ENCODE data around the gene EPB41L4A. TPM values are rescaled to one million over a fixed set of nuclear protein-coding genes. Genes with fewer than 3 reads are reported as not detected.

The EPB41L4A gene
- polyA plus RNA-seq, 3 donors from 2014 or later: 2.4 to 11.7 (median 6.0) TPM

DNA sequence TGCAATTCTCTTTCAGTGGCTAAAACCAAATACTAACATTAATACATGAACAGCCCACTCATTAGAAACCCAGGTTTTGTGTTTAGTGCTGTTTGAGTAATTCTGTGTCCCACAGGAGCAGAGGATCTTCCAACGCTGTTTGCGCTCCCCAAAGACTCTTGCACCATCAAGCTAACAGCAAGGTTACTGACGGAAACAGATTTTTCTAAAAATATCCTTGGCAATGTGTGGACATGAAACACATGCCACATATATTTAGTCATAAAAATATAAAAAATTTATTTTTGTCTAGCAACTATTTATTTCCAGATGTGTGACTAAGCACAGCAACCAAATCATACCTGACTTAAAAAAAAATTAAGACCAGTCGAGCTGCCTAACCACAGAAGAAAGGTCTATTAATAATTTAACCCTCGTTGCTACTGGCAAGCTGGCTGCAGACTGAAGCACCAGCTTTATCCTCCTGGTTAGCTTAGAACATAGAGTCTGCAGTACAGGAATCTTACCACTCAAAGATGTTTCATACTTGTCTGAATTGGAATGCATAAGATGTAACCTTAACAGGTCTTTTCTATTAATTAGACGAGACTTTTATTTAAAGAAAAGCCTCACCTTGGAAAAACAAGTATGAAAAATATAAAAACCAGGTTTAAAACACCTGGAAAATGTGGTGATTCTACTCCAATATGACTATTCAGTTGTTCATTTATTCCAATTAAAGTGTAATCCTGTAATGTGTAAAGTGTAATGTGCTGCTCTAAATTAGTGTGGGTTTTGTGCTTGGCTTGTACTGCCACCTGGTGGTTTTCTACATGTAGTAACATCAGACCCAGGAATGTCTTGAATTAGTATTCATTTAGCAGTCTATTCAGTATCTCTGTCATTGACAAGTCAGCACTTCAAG lies 272.5 kb downstream of the EPB41L4A start:
- H3K27ac Mint-ChIP-seq: no peak overlapping the region
- no peaks in the 10 kb centered on the region for H3K4me1 Mint-ChIP-seq
- DNase-seq: peak; percentile 50 to 68 (median 60)
- no peak overlapping the region for H3K4me3 Mint-ChIP-seq
- no peaks in the 10 kb centered on the region for H3K36me3 Mint-ChIP-seq
- peaks cover 2 to 8% (median 8%) of the 10 kb centered on the region in 3 donors for H3K27me3 Mint-ChIP-seq (ENCODE audit: low read depth in 3 of 3)
- no peaks in the 10 kb centered on the region for H3K9me3 Mint-ChIP-seq

DNA sequence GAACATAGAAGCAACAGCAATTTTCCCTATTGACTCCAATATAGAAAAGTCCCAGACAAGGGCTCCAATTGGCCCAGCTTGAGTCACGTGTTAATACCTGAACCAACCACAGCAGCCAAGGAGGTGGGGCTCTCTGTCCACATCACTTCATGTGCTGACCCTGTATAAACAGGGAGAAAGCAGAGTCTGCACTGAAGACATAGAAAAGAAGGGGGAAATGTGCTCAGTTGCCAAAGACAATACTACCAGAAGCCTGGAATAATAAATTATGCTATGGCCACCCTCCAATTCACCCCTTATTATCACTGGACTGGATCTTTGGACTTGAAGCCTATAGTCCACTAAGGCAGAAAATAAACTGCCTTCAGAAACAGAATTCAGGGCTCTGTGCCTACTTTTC lies 275.4 kb downstream of the EPB41L4A start:
- H3K27me3 Mint-ChIP-seq (ENCODE audit: low read depth in 3 of 3): peaks cover 0 to 7% (median 3%) of the 10 kb centered on the region in 3 donors

DNA sequence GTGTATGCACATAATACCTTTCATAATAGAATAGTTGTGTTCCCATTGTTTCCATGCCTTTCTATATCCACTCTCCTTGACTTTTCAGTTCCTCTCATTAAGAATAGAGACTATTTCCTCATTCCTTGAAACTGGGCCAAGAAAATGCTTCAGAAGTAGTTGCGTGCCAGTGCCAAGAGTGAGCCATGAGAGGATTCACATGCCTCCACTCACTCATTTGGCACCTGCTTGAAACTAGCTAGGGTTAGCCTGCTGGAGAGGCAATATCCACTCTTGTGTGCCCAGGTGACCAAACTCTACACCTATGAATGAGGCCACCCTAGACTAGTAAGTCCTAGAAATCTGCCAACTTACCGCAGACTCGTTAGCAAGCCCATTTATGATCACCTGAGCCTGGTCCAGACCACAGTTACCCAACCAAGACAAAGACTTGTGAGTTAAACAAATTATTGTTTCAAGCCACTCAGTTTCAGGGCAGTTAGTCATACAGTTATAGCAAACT lies 276.3 kb downstream of the EPB41L4A start:
- Mint-ChIP-seq H3K27me3 (ENCODE audit: low read depth in 3 of 3) (peaks cover 0 to 7% (median 3%) of the 10 kb centered on the region in 3 donors), H3K36me3 (no peaks in the 10 kb centered on the region), H3K9me3 (no peaks in the 10 kb centered on the region), H3K27ac (no peak overlapping the region), H3K4me3 (no peak overlapping the region), H3K4me1 (peaks cover 1 to 5% of the 10 kb centered on the region in 2 donors)
- DNase-seq: no peak

More for the DNA sequence above, 275.4 kb downstream of the EPB41L4A start:
- H3K27ac Mint-ChIP-seq: no peak overlapping the region
- no peak overlapping the region for H3K4me3 Mint-ChIP-seq
- H3K4me1 Mint-ChIP-seq: no peaks in the 10 kb centered on the region
- no peak for DNase-seq
- H3K36me3 Mint-ChIP-seq: no peaks in the 10 kb centered on the region
- H3K9me3 Mint-ChIP-seq: no peaks in the 10 kb centered on the region

DNA sequence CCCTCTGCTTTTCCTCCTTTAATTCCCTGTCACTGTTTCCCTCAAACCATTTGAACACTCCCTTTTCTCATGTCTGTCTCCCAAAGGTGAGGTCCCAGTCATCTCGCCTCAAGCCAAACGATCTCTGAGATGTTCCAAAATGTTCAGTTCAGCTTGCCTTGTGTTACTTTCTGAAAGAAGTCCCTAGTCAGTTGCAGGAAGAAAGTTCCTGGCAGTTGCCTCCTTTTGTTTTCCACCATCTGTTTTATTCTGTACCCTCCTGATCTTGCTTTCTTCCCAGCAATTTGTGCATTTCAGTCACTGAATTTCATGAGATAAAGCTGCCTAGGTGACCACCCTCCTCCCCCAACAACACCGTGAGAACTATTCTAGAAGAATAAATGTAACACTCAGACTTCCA lies 277.5 kb downstream of the EPB41L4A start:
- peaks cover 0 to 7% (median 3%) of the 10 kb centered on the region in 3 donors for H3K27me3 Mint-ChIP-seq (ENCODE audit: low read depth in 3 of 3)
- peaks cover 11 to 16% of the 10 kb centered on the region in 2 donors for H3K4me1 Mint-ChIP-seq
- no peaks in the 10 kb centered on the region for H3K36me3 Mint-ChIP-seq
- H3K27ac Mint-ChIP-seq: no peak overlapping the region
- DNase-seq: no peak
- no peaks in the 10 kb centered on the region for H3K9me3 Mint-ChIP-seq
- no peak overlapping the region for H3K4me3 Mint-ChIP-seq

DNA sequence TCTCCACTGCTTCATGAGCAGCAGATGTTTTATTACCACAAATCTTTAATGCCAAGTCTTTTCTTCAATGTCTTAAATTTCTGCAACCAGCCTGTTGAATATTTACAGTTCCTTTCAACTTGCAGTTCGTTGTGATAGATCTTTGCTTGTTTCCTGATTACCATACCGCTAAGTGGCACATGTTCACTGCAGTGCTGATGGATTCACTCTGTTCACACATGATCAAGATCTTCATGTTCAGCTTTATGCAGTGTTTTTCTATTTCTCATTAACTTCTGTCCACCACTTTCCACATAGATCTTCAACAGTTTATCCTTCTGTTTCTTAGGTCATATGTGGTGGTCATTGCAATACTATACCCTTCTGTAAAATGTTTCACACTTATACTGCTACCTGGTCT lies 280.6 kb downstream of the EPB41L4A start:
- H3K36me3 Mint-ChIP-seq: no peaks in the 10 kb centered on the region
- H3K27me3 Mint-ChIP-seq (ENCODE audit: low read depth in 3 of 3): peaks cover 0 to 7% (median 3%) of the 10 kb centered on the region in 3 donors
- no peak for DNase-seq
- no peak overlapping the region for H3K4me3 Mint-ChIP-seq
- peaks cover 11 to 19% of the 10 kb centered on the region in 2 donors for H3K4me1 Mint-ChIP-seq
- H3K9me3 Mint-ChIP-seq: peaks cover 0 to 2% (median 0%) of the 10 kb centered on the region in 6 donors
- H3K27ac Mint-ChIP-seq: no peak overlapping the region

DNA sequence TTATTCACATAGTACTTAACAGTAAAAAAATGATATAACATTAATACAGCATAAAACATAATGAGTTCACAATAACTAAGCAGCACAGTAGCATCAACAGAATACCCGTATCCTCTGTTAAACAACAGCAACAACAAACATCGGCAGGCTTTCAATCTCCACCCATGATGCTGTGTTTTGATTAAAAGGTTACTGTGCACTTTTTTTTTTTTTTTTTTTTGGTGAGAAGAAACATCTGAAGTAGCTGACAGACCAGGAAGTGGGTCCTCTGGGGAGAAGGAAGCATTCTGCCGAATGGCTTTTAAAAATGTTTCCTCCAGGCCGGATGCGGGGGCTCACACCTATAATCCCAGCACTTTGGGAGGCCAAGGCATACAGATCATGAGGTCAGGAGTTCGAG lies 282.3 kb downstream of the EPB41L4A start:
- peak overlapping the region in 2 of 6 donors; percentile 4 to 23 for H3K27ac Mint-ChIP-seq
- peak overlapping the region in 1 of 5 donors; percentile 28 for H3K4me3 Mint-ChIP-seq

DNA sequence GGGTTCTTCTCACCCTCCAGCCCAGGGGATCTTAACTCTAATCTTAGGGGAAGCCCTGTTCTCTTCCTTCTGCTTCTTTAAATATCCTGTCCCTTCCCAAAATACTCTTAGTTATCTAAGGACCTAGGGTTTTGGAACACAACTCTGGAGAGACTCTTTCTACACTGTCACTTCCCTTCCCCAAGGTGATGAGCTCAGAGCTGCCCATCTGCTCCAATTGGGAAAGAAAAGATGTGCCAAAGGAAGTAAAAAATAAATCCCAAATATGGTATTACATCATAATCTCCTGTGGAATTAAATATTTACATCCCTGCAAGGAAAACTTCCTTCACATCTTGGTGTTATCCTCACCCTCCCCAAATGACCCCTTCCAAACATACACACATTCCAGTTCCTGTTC lies 291.2 kb downstream of the EPB41L4A start:
- Mint-ChIP-seq H3K27me3 (ENCODE audit: low read depth in 3 of 3) (peaks cover 0 to 5% (median 2%) of the 10 kb centered on the region in 3 donors), H3K27ac (no peak overlapping the region), H3K4me1 (no peaks in the 10 kb centered on the region), H3K4me3 (no peak overlapping the region), H3K36me3 (no peaks in the 10 kb centered on the region), H3K9me3 (no peaks in the 10 kb centered on the region)
- DNase-seq: no peak

More for the DNA sequence above, 282.3 kb downstream of the EPB41L4A start:
- DNase-seq: peak; percentile 19 to 24 (median 20)
- peaks cover 0 to 2% (median 0%) of the 10 kb centered on the region in 6 donors for H3K9me3 Mint-ChIP-seq
- peaks cover 0 to 3% (median 3%) of the 10 kb centered on the region in 3 donors for H3K27me3 Mint-ChIP-seq (ENCODE audit: low read depth in 3 of 3)
- peaks cover 11 to 19% of the 10 kb centered on the region in 2 donors for H3K4me1 Mint-ChIP-seq
- H3K36me3 Mint-ChIP-seq: no peaks in the 10 kb centered on the region

DNA sequence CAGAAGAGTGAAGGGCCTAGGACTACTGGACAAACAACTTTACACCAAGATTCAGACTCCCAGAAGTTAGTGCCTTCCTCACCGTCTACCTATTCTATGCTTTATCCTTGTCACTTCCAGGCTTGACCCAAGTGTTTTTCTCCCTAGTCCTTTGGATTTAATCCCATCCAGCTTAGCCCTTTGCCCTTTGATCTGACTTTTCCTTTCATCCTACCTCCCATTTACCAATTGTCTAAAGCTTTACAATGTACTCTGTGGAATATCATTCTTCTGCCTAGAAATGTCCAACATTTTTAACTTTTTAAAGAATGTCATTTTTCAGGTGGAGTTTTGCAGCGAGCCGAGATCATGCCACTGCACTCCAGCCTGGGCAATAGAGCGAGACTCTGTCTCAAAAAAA lies 292.1 kb downstream of the EPB41L4A start:
- Mint-ChIP-seq H3K27me3 (ENCODE audit: low read depth in 3 of 3) (peaks cover 0 to 5% (median 4%) of the 10 kb centered on the region in 3 donors), H3K9me3 (no peaks in the 10 kb centered on the region), H3K4me1 (no peaks in the 10 kb centered on the region), H3K27ac (no peak overlapping the region), H3K4me3 (no peak overlapping the region), H3K36me3 (no peaks in the 10 kb centered on the region)
- DNase-seq: no peak

DNA sequence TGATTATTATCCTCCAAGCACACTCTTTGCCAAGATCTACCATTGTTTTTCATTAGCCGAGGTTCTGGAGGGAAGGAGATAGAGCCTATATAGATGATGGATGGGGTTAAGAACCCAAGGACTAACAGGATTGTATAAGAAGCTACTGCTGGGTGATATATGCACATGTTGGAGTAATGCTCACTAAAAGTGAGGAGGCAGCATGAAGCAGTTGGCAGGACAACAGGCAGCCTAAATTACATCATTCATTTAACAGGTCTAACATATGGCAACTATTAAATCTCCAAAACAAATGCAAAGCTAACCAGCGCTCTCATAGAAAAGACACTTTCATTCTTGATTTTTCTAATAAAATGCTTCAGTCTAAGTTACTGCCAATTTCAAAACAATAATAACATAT lies 293.2 kb downstream of the EPB41L4A start:
- peaks cover 0 to 7% (median 7%) of the 10 kb centered on the region in 3 donors for H3K27me3 Mint-ChIP-seq (ENCODE audit: low read depth in 3 of 3)
- DNase-seq: no peak
- peaks cover 0 to 4% (median 0%) of the 10 kb centered on the region in 6 donors for H3K9me3 Mint-ChIP-seq
- no peak overlapping the region for H3K27ac Mint-ChIP-seq
- no peaks in the 10 kb centered on the region for H3K36me3 Mint-ChIP-seq
- no peaks in the 10 kb centered on the region for H3K4me1 Mint-ChIP-seq
- no peak overlapping the region for H3K4me3 Mint-ChIP-seq

DNA sequence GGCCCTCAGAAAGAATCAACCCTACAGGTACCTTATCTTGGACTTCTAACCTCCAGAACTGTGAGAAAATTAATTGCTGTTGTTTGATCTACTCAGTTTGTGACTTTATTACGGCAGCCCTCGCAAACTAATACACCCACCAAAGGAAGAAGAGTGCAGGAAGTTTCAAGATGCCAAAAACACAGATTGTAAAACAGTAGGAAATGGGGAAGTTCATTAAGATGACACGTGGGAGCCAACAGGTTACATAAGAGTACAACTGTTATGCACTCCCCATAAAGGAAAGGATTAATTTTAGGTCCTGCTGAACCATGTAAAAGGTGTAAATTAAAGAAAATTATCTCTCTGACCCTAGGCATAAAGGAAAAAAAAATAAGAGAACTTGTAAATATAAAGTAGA lies 294.3 kb downstream of the EPB41L4A start:
- peaks cover 0 to 7% (median 6%) of the 10 kb centered on the region in 3 donors for H3K27me3 Mint-ChIP-seq (ENCODE audit: low read depth in 3 of 3)
- H3K4me3 Mint-ChIP-seq: no peak overlapping the region
- no peaks in the 10 kb centered on the region for H3K4me1 Mint-ChIP-seq
- H3K9me3 Mint-ChIP-seq: peaks cover 0 to 4% (median 0%) of the 10 kb centered on the region in 6 donors
- no peak overlapping the region for H3K27ac Mint-ChIP-seq
- no peak for DNase-seq
- no peaks in the 10 kb centered on the region for H3K36me3 Mint-ChIP-seq

DNA sequence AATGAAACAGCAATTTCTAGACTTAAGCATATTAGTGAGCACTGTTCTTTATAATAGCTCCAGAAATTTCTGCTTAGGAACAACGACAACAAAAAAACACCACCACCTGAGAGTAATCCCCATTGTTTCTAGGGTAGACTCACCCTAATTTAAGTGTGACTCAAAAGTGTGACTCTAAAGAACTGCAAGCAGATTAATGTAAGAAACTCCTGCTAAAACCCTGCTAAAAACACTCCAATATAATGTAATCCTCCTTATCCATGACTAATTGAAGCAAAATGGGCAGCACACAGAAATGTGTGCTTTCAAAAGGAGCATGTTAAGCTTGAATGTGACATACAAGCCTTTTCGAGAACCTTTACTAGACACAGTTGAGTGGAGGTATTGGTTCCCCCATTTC lies 296.0 kb downstream of the EPB41L4A start:
- DNase-seq: no peak
- H3K4me1 Mint-ChIP-seq: no peaks in the 10 kb centered on the region
- no peak overlapping the region for H3K27ac Mint-ChIP-seq
- H3K27me3 Mint-ChIP-seq (ENCODE audit: low read depth in 3 of 3): peaks cover 0 to 7% (median 6%) of the 10 kb centered on the region in 3 donors
- H3K36me3 Mint-ChIP-seq: no peaks in the 10 kb centered on the region
- peaks cover 0 to 4% (median 0%) of the 10 kb centered on the region in 6 donors for H3K9me3 Mint-ChIP-seq
- no peak overlapping the region for H3K4me3 Mint-ChIP-seq

DNA sequence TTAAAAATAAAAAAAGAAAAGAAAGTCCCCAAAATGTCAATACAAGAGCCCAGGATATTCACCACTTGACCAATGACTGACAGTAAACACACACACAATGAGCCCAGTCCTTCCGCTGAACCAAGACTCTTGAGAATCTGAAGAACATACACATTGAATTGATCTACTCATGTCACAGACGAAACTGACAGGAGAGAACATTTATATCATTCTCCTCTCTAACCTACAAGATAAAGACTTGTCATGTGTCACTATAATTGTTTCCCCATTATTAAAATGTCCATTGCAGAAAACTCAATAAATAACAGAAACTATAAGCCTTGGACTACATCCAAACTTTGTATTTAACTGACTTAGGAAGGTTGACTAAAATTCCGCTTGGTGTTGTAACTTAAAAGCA lies 296.7 kb downstream of the EPB41L4A start:
- H3K27ac Mint-ChIP-seq: no peak overlapping the region
- no peaks in the 10 kb centered on the region for H3K4me1 Mint-ChIP-seq
- H3K4me3 Mint-ChIP-seq: no peak overlapping the region
- H3K27me3 Mint-ChIP-seq (ENCODE audit: low read depth in 3 of 3): peaks cover 0 to 7% (median 6%) of the 10 kb centered on the region in 3 donors
- peaks cover 0 to 4% (median 0%) of the 10 kb centered on the region in 6 donors for H3K9me3 Mint-ChIP-seq
- DNase-seq: no peak
- H3K36me3 Mint-ChIP-seq: no peaks in the 10 kb centered on the region

DNA sequence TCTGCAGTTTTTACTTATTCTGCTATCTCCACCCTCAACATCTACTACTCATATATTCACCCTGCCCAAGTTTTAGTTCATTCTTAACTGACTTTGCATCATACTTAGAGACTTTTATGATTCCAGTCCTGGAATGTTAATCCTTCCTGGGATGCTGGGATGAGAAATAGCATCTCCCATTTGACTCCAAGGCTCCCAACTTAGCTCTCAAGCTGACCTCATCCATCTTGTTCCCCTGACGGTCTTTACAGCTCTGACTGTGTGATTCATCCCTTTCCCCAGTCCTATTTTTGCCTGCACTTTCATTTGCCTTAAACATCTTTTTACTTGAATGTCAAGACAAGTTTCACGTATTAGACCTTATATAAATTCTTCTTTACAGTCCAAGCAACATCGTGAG lies 297.8 kb downstream of the EPB41L4A start:
- Mint-ChIP-seq H3K36me3 (no peaks in the 10 kb centered on the region), H3K27ac (no peak overlapping the region), H3K27me3 (ENCODE audit: low read depth in 3 of 3) (peaks cover 1 to 7% (median 4%) of the 10 kb centered on the region in 3 donors), H3K9me3 (peaks cover 0 to 4% (median 0%) of the 10 kb centered on the region in 6 donors), H3K4me1 (no peaks in the 10 kb centered on the region), H3K4me3 (no peak overlapping the region)
- DNase-seq: no peak

DNA sequence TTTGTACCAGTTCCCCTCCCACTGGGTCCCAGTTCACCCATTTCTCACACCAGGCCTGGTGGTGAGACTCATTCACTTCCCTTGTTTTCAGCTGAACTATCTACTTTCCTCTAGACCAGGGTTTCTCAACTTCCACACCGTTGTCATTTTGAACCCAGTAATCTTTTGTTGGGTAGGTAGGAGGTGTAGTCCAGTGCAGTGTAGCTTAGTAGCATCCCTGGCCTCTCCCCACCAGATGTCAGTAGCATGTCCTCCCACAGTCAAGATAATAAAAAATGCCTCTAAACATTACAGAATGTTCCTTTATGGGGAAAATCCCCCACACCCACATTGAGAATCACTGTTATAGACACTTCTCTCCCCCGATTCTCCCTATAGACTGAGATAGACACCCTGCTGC lies 299.1 kb downstream of the EPB41L4A start:
- DNase-seq: no peak
- no peak overlapping the region for H3K27ac Mint-ChIP-seq
- H3K27me3 Mint-ChIP-seq (ENCODE audit: low read depth in 3 of 3): peaks cover 4 to 7% (median 7%) of the 10 kb centered on the region in 3 donors
- no peaks in the 10 kb centered on the region for H3K4me1 Mint-ChIP-seq
- H3K9me3 Mint-ChIP-seq: peaks cover 0 to 4% (median 0%) of the 10 kb centered on the region in 6 donors
- H3K4me3 Mint-ChIP-seq: no peak overlapping the region
- H3K36me3 Mint-ChIP-seq: no peaks in the 10 kb centered on the region
